OCI-LY3 (cell line): ENCODE measurements around the gene FAM227B.

Source experiments
- CTCF ChIP-seq: fragments of 200-600, 300-600 bp; sonication (generic); IDR thresholded peaks from 2 replicates; pipeline ENCODE4 v1.5.1; 2014; ENCODE audit warnings: antibody characterized with exemption, low read length, low read depth
- EZH2phosphoT487 ChIP-seq: fragments of 200-600 bp; shearing (Covaris generic); IDR thresholded peaks from 2 replicates; pipeline ENCODE4 v1.6.1; 2018; ENCODE audit warnings: antibody characterized with exemption, mixed run types, low read depth

- no peak for TF ChIP-seq CTCF
- no peak for TF ChIP-seq EZH2phosphoT487
These were observed 181.5 kb downstream of the FAM227B start for GRCh38 chr15:49438962-49439631.
